Measurements from ENCODE around the gene UTP14C.
"Not testable (repeated sequence)": the region's sequence is repeated elsewhere in the genome, so short reads cannot be mapped to it uniquely, and the experiment has no call there.

The UTP14C gene

GRCh38 chr13:52024481-52024880 is at the start of gene UTP14C:
Gene UTP14C, plus strand, starts transcription at chr13:52024691. Its CDS starts 4,114 bp downstream, at chr13:52028805.
- no peak for DNase-seq

- DNase-seq: no peak
These were observed 48.1 kb upstream of the UTP14C start for GRCh38 chr13:51976423-51976822.

GRCh38 chr13:51976890-51977289 is 47.6 kb upstream of the UTP14C start:
- DNase-seq: no peak

- no peak for DNase-seq
These were observed 46.9 kb upstream of the UTP14C start for GRCh38 chr13:51977625-51978024.

GRCh38 chr13:51978796-51979556 is 45.5 kb upstream of the UTP14C start:
- no peak for DNase-seq

- no peak for DNase-seq
These were observed 43.6 kb upstream of the UTP14C start for GRCh38 chr13:51980908-51981307.

- no peak for DNase-seq
These were observed 43.1 kb upstream of the UTP14C start for GRCh38 chr13:51981355-51981754.

- not testable (repeated sequence) for DNase-seq
These were observed 41.2 kb upstream of the UTP14C start for GRCh38 chr13:51983292-51983691.

GRCh38 chr13:51984904-51985303 is 39.6 kb upstream of the UTP14C start:
- DNase-seq: not testable (repeated sequence)

GRCh38 chr13:51988988-51989618 is 35.4 kb upstream of the UTP14C start:
- no peak for DNase-seq

- no peak for DNase-seq
These were observed 30.8 kb upstream of the UTP14C start for GRCh38 chr13:51993713-51994112.

GRCh38 chr13:51995677-51996551 is 28.6 kb upstream of the UTP14C start:
- DNase-seq: no peak

- DNase-seq: no peak
These were observed 27.9 kb upstream of the UTP14C start for GRCh38 chr13:51996641-51997040.

- no peak for DNase-seq
These were observed 27.3 kb upstream of the UTP14C start for GRCh38 chr13:51997186-51997585.

- DNase-seq: no peak
These were observed 26.7 kb upstream of the UTP14C start for GRCh38 chr13:51997641-51998330.

- DNase-seq: no peak
These were observed 25.6 kb upstream of the UTP14C start for GRCh38 chr13:51998723-51999509.

GRCh38 chr13:51999510-51999911 is 25.0 kb upstream of the UTP14C start:
- DNase-seq: no peak

GRCh38 chr13:51999921-52000320 is 24.6 kb upstream of the UTP14C start:
- DNase-seq: no peak

- peak; percentile 46 for DNase-seq
These were observed 23.3 kb upstream of the UTP14C start for GRCh38 chr13:52001120-52001731.

GRCh38 chr13:52002361-52002760 is 22.1 kb upstream of the UTP14C start:
- no peak for DNase-seq

- no peak for DNase-seq
These were observed 20.9 kb upstream of the UTP14C start for GRCh38 chr13:52003541-52003940.

Data from activated CD4-positive, alpha-beta T cell treated with anti-CD3 and anti-CD28 coated beads, Interleukin-2, amount 50 U/mL, for 16 hours (primary cell).